Astrocyte of the spinal cord (primary cell): ENCODE data around the gene PNMA3.
"Not testable (repeated sequence)": the region's sequence is repeated elsewhere in the genome, so short reads cannot be mapped to it uniquely, and the experiment has no call there.

Experiments
- DNase-seq: peaks from one replicate; pipeline ENCODE4 v3.0.0; 2011; ENCODE audit warnings: low read depth, low spot score
- H3K4me3 ChIP-seq: 2 replicates; pipeline ENCODE4 v1.5.1; 2011; ENCODE audit warnings: low read depth, mild to moderate bottlenecking, low read length, moderate library complexity
- in situ Hi-C: cut with HindIII; loops from 2 replicates; pipeline ENCODE4 v1.10.0; 2017; ENCODE audit warnings: low sequenced_read_pairs
- TF ChIP-seq, protein P1 (sequence below): IDR thresholded peaks from 2 replicates; pipeline ENCODE4 v1.5.1; 2012; ENCODE audit warnings: low read depth, mild to moderate bottlenecking, low read length, inconsistent platforms

PNMA3 gene

DNA sequence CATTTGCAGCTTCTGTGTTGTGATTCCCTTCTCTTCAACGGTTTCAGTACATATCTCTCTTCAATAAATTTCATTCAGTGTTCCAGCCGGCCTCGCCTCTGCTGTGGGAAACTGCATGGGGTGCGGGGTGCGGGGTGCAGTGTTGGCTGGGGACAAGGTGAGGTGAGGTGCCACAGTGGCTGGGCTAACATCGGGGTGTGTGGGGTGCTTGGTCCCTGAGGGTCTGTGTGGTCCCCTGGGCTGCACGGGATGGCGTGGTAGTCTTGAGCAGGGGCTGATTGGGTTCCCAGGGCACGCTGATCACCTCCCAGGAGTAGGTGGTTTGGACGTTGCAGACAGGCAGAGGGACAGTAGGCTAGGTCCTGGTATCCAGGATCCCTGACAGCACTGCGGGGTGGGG, 18.7 kb downstream of the PNMA3 start:
- H3K4me3 ChIP-seq = no peak overlapping the region
- in situ Hi-C loops = no loop called here
- no peak for DNase-seq
- TF ChIP-seq, protein P1, sequence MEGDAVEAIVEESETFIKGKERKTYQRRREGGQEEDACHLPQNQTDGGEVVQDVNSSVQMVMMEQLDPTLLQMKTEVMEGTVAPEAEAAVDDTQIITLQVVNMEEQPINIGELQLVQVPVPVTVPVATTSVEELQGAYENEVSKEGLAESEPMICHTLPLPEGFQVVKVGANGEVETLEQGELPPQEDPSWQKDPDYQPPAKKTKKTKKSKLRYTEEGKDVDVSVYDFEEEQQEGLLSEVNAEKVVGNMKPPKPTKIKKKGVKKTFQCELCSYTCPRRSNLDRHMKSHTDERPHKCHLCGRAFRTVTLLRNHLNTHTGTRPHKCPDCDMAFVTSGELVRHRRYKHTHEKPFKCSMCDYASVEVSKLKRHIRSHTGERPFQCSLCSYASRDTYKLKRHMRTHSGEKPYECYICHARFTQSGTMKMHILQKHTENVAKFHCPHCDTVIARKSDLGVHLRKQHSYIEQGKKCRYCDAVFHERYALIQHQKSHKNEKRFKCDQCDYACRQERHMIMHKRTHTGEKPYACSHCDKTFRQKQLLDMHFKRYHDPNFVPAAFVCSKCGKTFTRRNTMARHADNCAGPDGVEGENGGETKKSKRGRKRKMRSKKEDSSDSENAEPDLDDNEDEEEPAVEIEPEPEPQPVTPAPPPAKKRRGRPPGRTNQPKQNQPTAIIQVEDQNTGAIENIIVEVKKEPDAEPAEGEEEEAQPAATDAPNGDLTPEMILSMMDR = no peak

DNA sequence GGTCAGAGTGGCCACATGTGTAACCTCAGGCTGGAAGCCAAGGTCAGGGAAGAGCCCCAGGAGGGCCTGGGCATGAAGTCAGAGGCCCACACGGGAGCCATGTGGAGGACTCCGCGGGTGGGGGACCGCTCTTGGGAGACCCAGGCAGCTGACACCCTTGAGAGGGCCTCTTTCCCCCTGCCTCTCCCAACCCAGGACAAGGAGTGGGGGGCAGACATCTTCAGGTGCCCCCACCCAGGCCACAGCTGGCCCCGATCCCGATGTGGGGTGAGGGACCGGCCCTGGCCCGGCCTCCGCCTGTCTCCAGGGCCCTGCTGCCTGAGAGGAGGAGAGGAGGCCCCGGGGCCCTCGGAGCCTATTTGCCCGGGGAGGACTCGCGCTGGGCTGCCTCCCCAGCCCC, 19.1 kb downstream of the PNMA3 start:
- H3K4me3 ChIP-seq = no peak overlapping the region
- TF ChIP-seq, protein P1 = no peak
- in situ Hi-C loops = no loop called here
- DNase-seq = no peak

DNA sequence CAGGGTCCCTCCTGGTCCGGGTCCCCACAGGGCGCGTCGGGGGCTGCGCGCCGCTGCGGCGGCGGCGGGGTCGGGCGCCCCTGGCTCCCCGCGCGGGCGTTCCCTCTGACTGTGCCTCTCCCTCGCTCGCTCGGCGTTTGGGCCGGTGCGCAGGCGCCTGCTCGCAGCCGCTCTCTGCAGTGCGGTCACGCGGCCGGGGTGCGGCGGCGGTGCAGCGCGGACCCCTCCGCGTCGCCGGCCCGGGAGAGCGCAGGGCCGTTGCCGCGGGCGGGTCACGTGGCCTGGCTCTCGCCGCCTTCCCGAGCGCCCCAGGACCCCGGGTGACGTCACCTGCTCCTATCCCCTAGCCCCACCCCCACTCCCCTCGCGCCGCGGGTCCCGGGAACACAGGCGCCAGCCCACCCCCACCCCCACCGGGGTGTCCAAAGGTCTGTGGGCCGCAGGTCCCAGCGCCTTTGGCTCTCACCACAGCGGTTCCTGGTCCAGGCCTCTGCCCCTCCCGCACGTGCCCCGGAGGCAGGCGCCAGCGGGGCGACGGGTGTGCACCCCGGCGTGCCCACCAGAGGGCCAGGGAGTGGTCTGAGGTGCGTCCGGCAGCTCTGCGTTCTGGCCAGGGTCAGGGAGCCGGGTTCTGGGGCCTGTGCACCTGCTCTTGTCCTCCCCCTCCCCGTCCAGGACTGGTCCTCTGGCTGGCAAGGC, 21.3 kb downstream of the PNMA3 start:
- in situ Hi-C loops, DNase-seq: not testable (repeated sequence)

DNA sequence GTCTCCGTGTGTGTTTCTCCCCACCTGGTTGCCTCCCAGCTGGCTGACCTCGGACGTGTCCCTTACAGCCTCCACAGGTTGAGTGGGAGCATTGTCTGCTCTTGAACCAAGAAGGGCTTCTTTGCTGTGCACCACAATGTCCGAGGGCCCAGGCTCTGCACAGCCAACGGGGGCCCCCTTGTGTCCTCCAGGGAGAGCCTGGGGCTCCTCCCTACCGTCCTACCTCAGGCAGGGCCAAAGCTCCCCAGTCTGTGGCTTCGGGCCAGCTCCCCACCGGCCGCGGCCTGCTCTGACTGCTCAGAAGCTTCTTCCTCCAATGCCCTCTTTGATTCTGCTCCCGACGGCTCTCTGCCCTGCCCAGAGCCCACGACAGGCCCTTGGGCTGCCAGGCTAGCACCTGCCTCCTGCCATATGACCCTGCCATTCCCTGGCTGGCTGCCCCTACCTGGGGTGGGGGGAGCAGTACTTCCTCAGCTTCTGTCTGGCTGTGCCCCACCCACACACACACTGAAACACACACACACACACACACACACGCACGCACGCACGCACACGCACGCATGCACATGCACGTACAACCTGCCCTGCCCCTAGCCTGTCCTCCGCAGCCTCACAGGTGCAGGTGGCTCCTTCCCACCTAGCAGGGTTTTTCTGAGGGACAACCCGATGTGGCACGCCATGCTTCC, 27.1 kb downstream of the PNMA3 start:
- in situ Hi-C loops, DNase-seq, H3K4me3 ChIP-seq: not testable (repeated sequence)

More for the DNA sequence above, 21.3 kb downstream of the PNMA3 start:
- not testable (repeated sequence) for H3K4me3 ChIP-seq

DNA sequence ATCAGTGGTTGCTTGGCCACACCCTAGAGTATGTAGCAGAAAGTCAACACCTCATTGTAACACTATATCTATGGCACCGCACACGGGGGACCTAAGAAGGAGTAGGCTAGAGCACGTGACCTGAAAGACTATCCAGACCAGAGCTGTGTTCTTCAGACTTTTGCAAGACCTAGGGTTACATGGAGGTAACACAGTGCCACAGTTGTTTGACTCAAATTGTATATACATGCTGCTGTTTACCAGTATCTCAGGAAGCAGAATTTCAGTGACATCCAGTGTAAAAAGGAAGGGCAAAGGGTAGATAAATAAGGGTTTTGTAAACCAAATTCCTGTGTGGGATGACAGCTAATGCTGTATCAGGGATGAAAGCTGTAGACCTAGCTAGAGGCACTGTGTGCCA, 46.1 kb downstream of the PNMA3 start:
- H3K4me3 ChIP-seq = no peak overlapping the region
- TF ChIP-seq, protein P1 = no peak
- in situ Hi-C loops = no loop called here
- no peak for DNase-seq

DNA sequence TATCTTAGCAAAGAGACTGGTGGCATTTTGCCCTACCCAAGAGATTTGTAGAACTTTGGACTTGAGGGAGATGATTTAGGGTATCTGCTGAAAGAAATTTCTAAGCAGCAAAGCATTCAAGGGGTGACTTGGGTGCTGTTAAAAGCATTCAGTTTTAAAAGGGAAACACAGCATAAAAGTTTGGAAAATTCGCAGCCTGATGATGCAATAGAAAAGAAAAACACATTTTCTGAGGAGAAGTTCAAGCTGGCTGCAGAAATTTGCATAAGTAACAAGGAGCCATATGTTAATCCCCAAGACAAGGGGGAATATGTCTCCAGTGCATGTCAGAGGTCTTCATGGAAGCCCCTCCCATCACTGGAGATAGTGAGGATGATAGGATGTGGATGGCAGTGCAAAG, 48.7 kb downstream of the PNMA3 start:
- H3K4me3 ChIP-seq, in situ Hi-C loops, DNase-seq: not testable (repeated sequence)

DNA sequence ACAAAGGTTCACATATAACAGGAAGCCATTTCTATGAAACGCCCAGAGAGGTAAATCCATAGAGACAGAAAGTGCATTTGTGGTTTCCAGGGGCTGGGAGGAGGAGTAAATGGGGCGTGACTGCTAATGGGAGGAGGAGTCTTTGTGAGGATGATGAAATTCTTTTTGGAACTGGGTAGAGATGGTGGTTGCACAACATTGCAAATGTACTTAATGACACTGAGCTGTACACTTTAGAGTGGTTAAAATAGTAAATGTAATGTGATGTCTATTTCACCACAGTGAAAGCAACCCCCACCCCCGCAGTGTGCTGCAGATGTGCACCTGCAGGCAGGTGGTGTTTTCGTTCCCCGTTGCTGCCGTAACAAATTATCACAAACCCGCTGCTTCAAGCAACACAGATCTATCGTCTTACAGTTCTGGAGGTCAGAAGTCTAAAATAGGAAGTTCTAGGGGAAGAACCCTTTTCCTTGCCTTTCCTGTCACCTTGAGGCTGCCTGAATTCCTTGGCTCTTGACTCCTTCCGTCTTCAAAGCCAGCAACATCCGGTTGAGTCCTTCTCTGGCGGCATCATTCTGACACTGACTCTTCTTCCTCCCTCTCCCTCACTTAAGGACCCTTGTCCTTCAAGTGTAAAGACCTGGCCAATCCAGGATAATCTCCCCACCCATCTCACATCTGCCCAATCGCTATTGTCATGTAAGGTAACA, 50.0 kb downstream of the PNMA3 start:
- in situ Hi-C loops, H3K4me3 ChIP-seq: not testable (repeated sequence)

More for the DNA sequence above, 50.0 kb downstream of the PNMA3 start:
- not testable (repeated sequence) for DNase-seq
